SK-N-MC (cell line): ENCODE results near the gene RUNX1.

Experiments
- EZH2 ChIP-seq: fragments of 200-600 bp; sonication (generic); IDR thresholded peaks from one replicate; pipeline ENCODE4 v1.6.1; 2017; ENCODE audit warnings: antibody characterized with exemption
- FOXP2 ChIP-seq: optimal IDR thresholded peaks from 2 replicates; pipeline ENCODE3; 2011; ENCODE audit warnings: mild to moderate bottlenecking, moderate library complexity; ENCODE audit not compliant: insufficient read depth; ENCODE audit errors: extremely low read length, control extremely low read depth

DNA sequence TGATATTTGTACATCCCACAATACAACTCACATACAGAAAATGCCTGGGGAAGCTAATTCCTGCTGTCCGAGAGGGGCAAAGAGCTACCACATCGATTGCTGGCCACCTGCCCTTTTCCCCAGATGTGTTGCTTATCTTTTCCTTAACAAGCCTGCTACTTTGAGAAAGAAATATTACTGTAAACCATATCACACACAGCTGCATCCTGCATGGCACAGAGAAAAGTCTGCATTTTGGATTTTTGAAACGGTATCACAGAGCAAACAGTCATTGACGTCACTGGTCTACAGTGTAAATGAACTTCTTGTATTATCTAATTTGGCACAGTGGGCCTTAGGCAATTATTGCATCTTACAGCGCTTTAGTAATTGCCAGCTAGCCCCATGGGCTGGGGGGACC is 215.6 kb downstream of the RUNX1 start:
- TF ChIP-seq EZH2 (no peak), FOXP2 (no peak)
